Subcutaneous abdominal adipose tissue (tissue), 5 donors: ENCODE data around the gene EIF2B1.
"Not testable (repeated sequence)": the region's sequence is repeated elsewhere in the genome, so short reads cannot be mapped to it uniquely, and the experiment has no call there.

Experiments used
- H3K27ac ChIP-seq: one replicate; pipeline ENCODE4 v1.7.0; 2013; ENCODE audit warnings: low read depth, mild to moderate bottlenecking, inconsistent platforms, low read length, moderate library complexity
- H3K27me3 ChIP-seq, 5 donors: one replicate each; pipeline ENCODE4 v1.7.0; 2013; ENCODE audit warnings: low read length in 5 of 5, inconsistent platforms in 1 of 5; ENCODE audit not compliant: control insufficient read depth in 5 of 5, insufficient read depth in 4 of 5
- H3K36me3 ChIP-seq, 5 donors: one replicate each; pipeline ENCODE4 v1.7.0; 2013; ENCODE audit warnings: low read length in 5 of 5; ENCODE audit not compliant: control insufficient read depth in 5 of 5, insufficient read depth in 5 of 5
- H3K4me1 ChIP-seq, 5 donors: one replicate each; pipeline ENCODE4 v1.7.0; 2013; ENCODE audit warnings: low read length in 5 of 5, mild to moderate bottlenecking in 3 of 5, moderate library complexity in 1 of 5; ENCODE audit not compliant: control insufficient read depth in 5 of 5, insufficient read depth in 5 of 5
- H3K4me3 ChIP-seq, 5 donors: one replicate each; pipeline ENCODE4 v1.7.0; 2013; ENCODE audit warnings: low read length in 5 of 5, low read depth in 1 of 5
- H3K9ac ChIP-seq, 5 donors: one replicate each; pipeline ENCODE4 v1.7.0; 2013; ENCODE audit warnings: low read length in 5 of 5, mild to moderate bottlenecking in 4 of 5, moderate library complexity in 3 of 5
- H3K9me3 ChIP-seq, 5 donors: one replicate each; pipeline ENCODE4 v1.7.0; 2013; ENCODE audit warnings: low read length in 5 of 5; ENCODE audit not compliant: control insufficient read depth in 5 of 5
- donor health status: healthy.
- donor health status: healthy.
- donor health status: healthy.
- donor health status: healthy.
- donor health status: healthy.

Gene EIF2B1

DNA sequence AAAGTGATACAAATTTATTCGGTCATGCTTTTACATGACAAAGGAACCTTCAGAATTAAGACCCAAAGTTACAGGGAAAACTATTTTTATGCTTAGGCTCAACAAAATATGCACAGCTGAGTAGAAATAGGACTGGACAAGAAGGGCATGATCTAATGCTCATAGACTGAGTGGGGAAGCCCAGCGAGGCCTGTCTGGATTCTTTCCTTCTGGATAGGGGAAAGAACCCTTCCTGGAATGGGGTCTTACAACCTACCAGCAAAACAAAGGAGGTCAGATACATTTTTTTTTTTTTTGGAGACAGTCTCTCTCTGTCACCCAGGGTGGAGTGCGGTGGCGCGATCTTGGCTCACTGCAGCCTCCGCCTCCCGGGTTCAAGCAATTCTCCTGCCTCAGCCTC, 33.8 kb downstream of the EIF2B1 start:
- peaks cover 27 to 38% (median 32%) of the 10 kb centered on the region in 5 donors for H3K36me3 ChIP-seq
- no peaks in the 10 kb centered on the region for H3K9me3 ChIP-seq
- peaks cover 8 to 27% (median 24%) of the 10 kb centered on the region in 5 donors for H3K4me1 ChIP-seq
- no peak overlapping the region for H3K4me3 ChIP-seq
- H3K9ac ChIP-seq = no peak overlapping the region
- H3K27ac ChIP-seq = no peak overlapping the region
- no peaks in the 10 kb centered on the region for H3K27me3 ChIP-seq

DNA sequence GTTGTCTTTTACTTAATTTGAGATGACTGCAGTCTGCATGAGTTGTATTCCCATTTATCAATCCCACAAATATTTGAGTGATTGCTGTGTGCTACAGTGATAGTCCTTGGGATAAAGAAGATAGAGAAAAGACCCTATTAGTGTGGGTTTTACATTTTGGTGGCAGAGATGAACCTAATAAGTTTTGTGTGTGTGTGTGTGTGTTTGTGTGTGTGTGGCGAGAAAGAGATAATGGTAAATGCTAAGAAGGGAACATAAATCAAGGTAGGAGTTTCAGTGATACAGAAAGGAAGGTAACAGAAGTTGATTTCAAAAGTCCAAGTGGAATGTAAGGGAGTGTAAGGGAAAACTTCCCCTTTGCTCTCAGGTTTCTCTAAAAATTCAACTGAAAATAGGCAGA, 34.2 kb downstream of the EIF2B1 start:
- peaks cover 27 to 37% (median 31%) of the 10 kb centered on the region in 5 donors for H3K36me3 ChIP-seq
- H3K27ac ChIP-seq = no peak overlapping the region
- peaks cover 8 to 27% (median 24%) of the 10 kb centered on the region in 5 donors for H3K4me1 ChIP-seq
- no peak overlapping the region for H3K9ac ChIP-seq
- no peak overlapping the region for H3K4me3 ChIP-seq
- H3K27me3 ChIP-seq = no peaks in the 10 kb centered on the region
- H3K9me3 ChIP-seq = no peaks in the 10 kb centered on the region

DNA sequence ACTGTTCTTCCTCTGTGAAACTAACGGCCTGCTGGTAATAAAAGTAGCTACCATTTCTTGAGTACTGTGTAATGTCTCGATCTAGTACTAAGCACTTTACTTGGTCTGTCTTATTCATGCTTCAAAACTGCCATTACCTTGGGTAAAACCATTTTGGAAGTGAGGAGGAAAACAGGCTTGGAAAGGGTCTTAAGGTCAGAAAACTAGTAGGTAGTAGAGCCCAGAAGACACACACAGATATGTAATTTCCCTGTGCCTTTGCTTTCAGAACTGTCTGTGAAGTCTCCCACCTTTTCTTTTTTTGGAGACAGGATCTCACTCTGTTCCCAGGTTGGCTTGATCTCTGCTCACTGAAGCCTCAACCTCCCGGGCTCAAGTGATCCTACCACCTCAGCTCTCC, 35.0 kb downstream of the EIF2B1 start:
- Histone ChIP-seq H3K4me3 (no peak overlapping the region), H3K9ac (no peak overlapping the region), H3K4me1 (peaks cover 8 to 25% (median 21%) of the 10 kb centered on the region in 5 donors), H3K9me3 (no peaks in the 10 kb centered on the region), H3K27ac (no peak overlapping the region), H3K27me3 (no peaks in the 10 kb centered on the region), H3K36me3 (peaks cover 27 to 40% (median 31%) of the 10 kb centered on the region in 5 donors)

- Histone ChIP-seq H3K27ac (no peak overlapping the region), H3K27me3 (no peaks in the 10 kb centered on the region), H3K4me1 (peaks cover 2 to 14% (median 10%) of the 10 kb centered on the region in 5 donors), H3K9me3 (no peaks in the 10 kb centered on the region), H3K36me3 (peaks cover 30 to 52% (median 41%) of the 10 kb centered on the region in 5 donors), H3K9ac (no peak overlapping the region), H3K4me3 (no peak overlapping the region)
Measured at GRCh38 chr12:123597100-123597499, 36.4 kb downstream of the EIF2B1 start.

GRCh38 chr12:123595729-123596128, 37.8 kb downstream of the EIF2B1 start:
- H3K36me3 ChIP-seq = peaks cover 38 to 65% (median 53%) of the 10 kb centered on the region in 5 donors
- H3K9ac ChIP-seq = no peak overlapping the region
- no peak overlapping the region for H3K27ac ChIP-seq
- H3K9me3 ChIP-seq = no peaks in the 10 kb centered on the region
- H3K4me1 ChIP-seq = peaks cover 0 to 10% (median 3%) of the 10 kb centered on the region in 5 donors
- no peak overlapping the region for H3K4me3 ChIP-seq
- H3K27me3 ChIP-seq = no peaks in the 10 kb centered on the region

DNA sequence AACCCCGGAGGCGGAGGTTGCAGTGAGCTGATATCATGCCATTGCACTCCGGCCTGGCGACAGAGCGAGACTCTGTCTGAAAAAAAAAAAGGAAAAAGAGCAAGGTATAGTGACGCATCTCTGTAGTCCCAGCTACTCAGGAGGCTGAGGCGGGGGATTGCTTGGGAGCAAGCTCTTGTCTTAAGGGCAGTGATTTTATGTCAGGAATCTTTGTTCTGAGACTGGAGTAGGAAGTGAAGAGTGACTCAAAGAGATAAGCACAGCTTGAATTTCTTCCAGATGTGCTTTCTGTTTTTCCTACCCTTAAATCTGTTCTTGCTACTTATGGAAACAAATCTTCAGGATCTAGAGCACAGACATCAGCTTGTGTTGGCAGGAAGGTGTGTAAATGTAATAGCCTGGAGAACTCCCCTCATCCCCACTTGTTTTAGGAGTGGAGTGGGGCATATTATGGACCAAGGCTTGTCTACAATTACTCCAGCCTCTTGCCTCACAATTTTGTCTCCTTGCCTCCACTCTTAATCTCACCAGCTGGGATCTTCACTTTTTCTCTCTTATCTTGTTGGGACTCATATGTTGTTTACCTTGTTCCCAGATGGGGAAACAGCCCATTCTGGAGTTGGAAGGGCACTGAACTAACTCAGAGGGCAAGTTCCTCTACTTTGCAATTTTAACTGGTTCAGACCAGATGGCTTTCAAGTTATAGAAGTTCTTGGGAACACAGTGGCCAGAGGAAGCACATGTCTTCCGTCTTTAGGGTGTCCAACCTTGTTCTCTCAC, 41.6 kb downstream of the EIF2B1 start:
- Histone ChIP-seq H3K4me3 (no peak overlapping the region), H3K27me3 (no peaks in the 10 kb centered on the region), H3K9me3 (no peaks in the 10 kb centered on the region), H3K27ac (no peak overlapping the region), H3K36me3 (peaks cover 40 to 83% (median 63%) of the 10 kb centered on the region in 5 donors), H3K4me1 (peaks cover 2 to 25% (median 18%) of the 10 kb centered on the region in 5 donors), H3K9ac (peak overlapping the region in 3 of 5 donors; percentile 16 to 53 (median 37))

GRCh38 chr12:123580772-123581171, 52.7 kb downstream of the EIF2B1 start:
- Histone ChIP-seq H3K27ac (no peak overlapping the region), H3K4me3 (no peak overlapping the region), H3K36me3 (no peaks in the 10 kb centered on the region)

DNA sequence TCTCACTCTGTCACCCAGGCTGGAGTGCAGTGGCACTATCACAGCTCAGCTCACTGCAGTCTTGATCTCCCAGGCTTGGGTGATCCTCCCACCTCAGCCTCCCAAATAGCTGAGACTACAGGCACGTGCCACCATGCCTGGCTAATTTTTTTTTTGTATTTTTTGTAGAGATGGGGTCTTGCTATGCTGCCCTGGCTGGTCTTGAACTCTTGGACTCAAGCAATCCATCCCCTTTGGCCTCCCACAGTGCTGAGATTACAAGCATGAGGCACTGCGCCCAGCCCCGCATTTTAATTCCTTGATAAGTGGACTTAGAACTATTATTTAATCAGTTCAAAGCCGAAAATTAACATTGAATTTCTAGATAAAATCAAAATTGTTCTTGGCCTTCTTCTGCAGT, 54.7 kb downstream of the EIF2B1 start:
- not testable (repeated sequence) for H3K4me3 ChIP-seq, H3K27me3 ChIP-seq, H3K27ac ChIP-seq, H3K9me3 ChIP-seq, H3K9ac ChIP-seq, H3K36me3 ChIP-seq
- H3K4me1 ChIP-seq = peaks cover 0 to 18% (median 15%) of the 10 kb centered on the region in 5 donors

More at GRCh38 chr12:123580772-123581171, 52.7 kb downstream of the EIF2B1 start:
- Histone ChIP-seq H3K9ac (no peak overlapping the region), H3K9me3 (peaks cover 0 to 3% (median 0%) of the 10 kb centered on the region in 5 donors), H3K4me1 (peaks cover 0 to 28% (median 24%) of the 10 kb centered on the region in 5 donors), H3K27me3 (no peaks in the 10 kb centered on the region)

- no peak overlapping the region for H3K9ac ChIP-seq
- no peaks in the 10 kb centered on the region for H3K36me3 ChIP-seq
- no peaks in the 10 kb centered on the region for H3K27me3 ChIP-seq
- H3K27ac ChIP-seq = no peak overlapping the region
- peaks cover 0 to 3% (median 0%) of the 10 kb centered on the region in 5 donors for H3K9me3 ChIP-seq
- peaks cover 0 to 15% (median 13%) of the 10 kb centered on the region in 5 donors for H3K4me1 ChIP-seq
- H3K4me3 ChIP-seq = no peak overlapping the region
Measured at GRCh38 chr12:123578243-123578642, 55.2 kb downstream of the EIF2B1 start.

DNA sequence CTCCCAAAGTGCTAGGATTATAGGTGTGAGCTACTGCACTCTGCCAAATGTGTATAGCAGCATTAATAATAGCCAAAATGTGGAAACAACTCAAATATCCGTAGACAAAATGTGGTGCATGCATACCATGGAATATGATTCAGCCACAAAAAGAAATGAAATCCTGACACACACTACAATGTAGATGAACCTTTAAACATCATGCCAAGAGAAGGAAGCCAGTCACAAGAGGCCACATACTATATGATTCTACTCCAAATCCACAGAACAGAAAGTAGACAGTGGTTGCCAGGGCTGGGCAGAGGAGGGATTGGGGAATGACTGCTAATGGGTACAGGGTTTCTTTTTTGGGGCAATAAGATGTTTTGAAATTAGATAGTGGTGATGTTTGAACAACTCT, 56.9 kb downstream of the EIF2B1 start:
- Histone ChIP-seq H3K9ac (no peak overlapping the region), H3K27me3 (no peaks in the 10 kb centered on the region), H3K36me3 (no peaks in the 10 kb centered on the region), H3K4me1 (peaks cover 0 to 2% (median under 1%) of the 10 kb centered on the region in 5 donors), H3K27ac (no peak overlapping the region), H3K4me3 (no peak overlapping the region), H3K9me3 (peaks cover 0 to 3% (median 0%) of the 10 kb centered on the region in 5 donors)
